Measurements from ENCODE around the gene RPUSD2.

Gene RPUSD2

GRCh38 chr15:40618906-40619305 is 49.8 kb downstream of the RPUSD2 start:
- Histone ChIP-seq H3K4me1 (ENCODE audit: insufficient read depth, insufficient read length) (no peaks in the 10 kb centered on the region), H3K9ac (ENCODE audit: insufficient read length, low read depth) (no peak overlapping the region), H3K9me3 (ENCODE audit: insufficient read depth, low read length) (no peaks in the 10 kb centered on the region), H3K27me3 (ENCODE audit: insufficient read depth, insufficient read length) (no peaks in the 10 kb centered on the region), H3K4me3 (ENCODE audit: insufficient read length, low read depth) (no peak overlapping the region), H3K36me3 (ENCODE audit: insufficient read depth, insufficient read length, low read length) (peaks cover 30% of the 10 kb centered on the region)
- TF ChIP-seq SUZ12 (IDR thresholded peaks at IDR 0.05; ENCODE audit: extremely low read depth, insufficient read depth, insufficient read length) (no peak), YY1 (IDR thresholded peaks at IDR 0.05; ENCODE audit: insufficient read depth, insufficient read length) (no peak), ZNF274 (IDR thresholded peaks at IDR 0.05; ENCODE audit: low read depth, low read length) (no peak)
- DNase-seq (ENCODE audit: low read depth, low spot score): no peak

GRCh38 chr15:40623361-40623760 is 54.3 kb downstream of the RPUSD2 start:
- Histone ChIP-seq H3K27me3 (ENCODE audit: insufficient read depth, insufficient read length) (no peaks in the 10 kb centered on the region), H3K9ac (ENCODE audit: insufficient read length, low read depth) (no peak overlapping the region), H3K4me3 (ENCODE audit: insufficient read length, low read depth) (no peak overlapping the region), H3K4me1 (ENCODE audit: insufficient read depth, insufficient read length) (no peaks in the 10 kb centered on the region), H3K36me3 (ENCODE audit: insufficient read depth, insufficient read length, low read length) (peaks cover 42% of the 10 kb centered on the region), H3K9me3 (ENCODE audit: insufficient read depth, low read length) (no peaks in the 10 kb centered on the region)
- DNase-seq (ENCODE audit: low read depth, low spot score): no peak
- TF ChIP-seq ZNF274 (IDR thresholded peaks at IDR 0.05; ENCODE audit: low read depth, low read length) (no peak), YY1 (IDR thresholded peaks at IDR 0.05; ENCODE audit: insufficient read depth, insufficient read length) (no peak), SUZ12 (IDR thresholded peaks at IDR 0.05; ENCODE audit: extremely low read depth, insufficient read depth, insufficient read length) (no peak)

All from NT2/D1 (cell line).